Caco-2 (cell line): ENCODE measurements around the gene VPS13D. TPM values are rescaled to one million over a fixed set of nuclear protein-coding genes. Genes with fewer than 3 reads are reported as not detected.

ENCODE experiments used
- BruUV-seq: library from RNA; stranded (reverse); fragments of 400-500 nt; replicated peaks from 2 replicates; lab custom pipeline; 2021; lab: Mats Ljungman, UMichigan
- CTCF ChIA-PET: fragments of 300-600 bp; sonication (Branson Sonifier 250); formaldehyde crosslinking; loops from one replicate; lab custom pipeline; 2022; ENCODE audit warnings: antibody characterized with exemption; lab: Charles Lee
- POLR2A ChIA-PET: fragments of 300-600 bp; sonication (Branson Sonifier 250); formaldehyde crosslinking; loops from one replicate; lab custom pipeline; 2022; ENCODE audit warnings: antibody characterized with exemption; lab: Charles Lee
- DNase-seq, 2 experiments: peaks; one replicate each; pipeline versions ENCODE4 v3.0.0 to v3.0.0-alpha.2; 2020 to 2022
- H3K27me3 ChIP-seq: replicated peaks from 2 replicates; pipeline ENCODE4 v1.6.0; 2011; ENCODE audit warnings: low read length; ENCODE audit not compliant: control insufficient read depth, insufficient read depth
- H3K36me3 ChIP-seq: 2 replicates; pipeline ENCODE4 v1.5.1; 2011; ENCODE audit warnings: low read length; ENCODE audit not compliant: control insufficient read depth, insufficient read depth
- H3K4me1 ChIP-seq: fragments of 250-450 bp; sonication (Bioruptor Pico); 2 replicates; pipeline ENCODE4 v1.5.1; 2020; ENCODE audit warnings: mild to moderate bottlenecking
- H3K4me3 ChIP-seq: 2 replicates; pipeline ENCODE4 v1.5.1; 2011; ENCODE audit warnings: low read depth, mild to moderate bottlenecking, control low read depth, low read length
- H3K9me3 ChIP-seq: fragments of 250-450 bp; sonication (Bioruptor Pico); 2 replicates; pipeline ENCODE4 v1.5.1; 2020; ENCODE audit warnings: mild to moderate bottlenecking, moderate library complexity
- H3K27ac Mint-ChIP-seq: one replicate; pipeline ENCODE4 v1.8.0; 2022; ENCODE audit warnings: mixed read lengths; ENCODE audit not compliant: unreplicated experiment
- H3K27me3 Mint-ChIP-seq: one replicate; pipeline ENCODE4 v1.8.0; 2022; ENCODE audit warnings: mixed read lengths; ENCODE audit not compliant: insufficient read depth, unreplicated experiment
- H3K36me3 Mint-ChIP-seq: one replicate; pipeline ENCODE4 v1.8.0; 2022; ENCODE audit warnings: mild to moderate bottlenecking, mixed read lengths; ENCODE audit not compliant: insufficient read depth, unreplicated experiment
- H3K4me1 Mint-ChIP-seq: one replicate; pipeline ENCODE4 v1.8.0; 2022; ENCODE audit warnings: low read depth, mixed read lengths; ENCODE audit not compliant: unreplicated experiment
- H3K4me3 Mint-ChIP-seq: one replicate; pipeline ENCODE4 v1.8.0; 2022; ENCODE audit warnings: mild to moderate bottlenecking, moderate library complexity, mixed read lengths; ENCODE audit not compliant: unreplicated experiment
- H3K9me3 Mint-ChIP-seq: one replicate; pipeline ENCODE4 v1.8.0; 2022; ENCODE audit warnings: mixed read lengths; ENCODE audit not compliant: unreplicated experiment
- CTCF ChIP-seq, 2 experiments: fragments of 200-600 bp in 1 of 2; IDR thresholded peaks; 1 replicate in 1 of 2; 2 replicates in 1 of 2; pipeline versions ENCODE4 v1.5.1 to v1.8.0; 2011 to 2022; ENCODE audit warnings: antibody characterized with exemption in 1 of 2, control low read depth in 1 of 2, inconsistent platforms in 1 of 2, low read depth in 1 of 2, low read length in 1 of 2, mild to moderate bottlenecking in 1 of 2, moderate library complexity in 1 of 2; ENCODE audit not compliant: insufficient read depth in 1 of 2, severe bottlenecking in 1 of 2, unreplicated experiment in 1 of 2
- intact Hi-C: fragments of 100-400 bp; cut with micrococcal nuclease; formaldehyde crosslinking; loops from one replicate; pipeline ENCODE4 v1.10.0; 2022; ENCODE audit not compliant: unreplicated experiment
- total RNA-seq: library from RNA; stranded (reverse); gene quantifications from 2 replicates; pipeline ENCODE4 v1.2.3, GENCODE V29; 2022

VPS13D gene
- total RNA-seq, 1 experiment from 2014 or later = 25.6 TPM

DNA sequence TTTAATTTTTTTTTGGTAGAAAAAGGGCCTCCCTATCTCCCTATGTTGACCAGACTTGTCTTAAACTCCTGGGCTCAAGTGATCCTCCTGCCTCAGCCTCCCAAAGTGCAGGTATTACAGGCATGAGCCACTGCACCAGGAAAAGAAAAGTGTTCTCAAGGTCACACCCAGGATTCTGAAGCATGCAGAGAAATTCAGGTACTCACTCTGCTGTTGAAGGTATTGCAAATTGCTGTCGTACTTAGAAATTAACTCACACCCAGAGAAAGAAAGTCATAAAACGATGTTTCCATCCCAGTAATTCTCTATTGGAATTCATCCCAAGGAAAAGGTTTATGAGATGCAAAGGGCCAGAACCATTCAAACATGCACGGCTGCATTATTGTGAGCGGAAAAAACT lies 314.5 kb downstream of the VPS13D start:
- H3K27ac Mint-ChIP-seq = no peak overlapping the region
- H3K4me1 Mint-ChIP-seq = peaks cover under 1% of the 10 kb centered on the region
- H3K9me3 Mint-ChIP-seq = no peaks in the 10 kb centered on the region
- DNase-seq = no peak
- H3K36me3 Mint-ChIP-seq = no peaks in the 10 kb centered on the region
- H3K4me3 ChIP-seq = no peak overlapping the region
- no peaks in the 10 kb centered on the region for H3K27me3 ChIP-seq
- POLR2A ChIA-PET = no interaction called here
- intact Hi-C loops = no loop called here
- no peaks in the 10 kb centered on the region for H3K36me3 ChIP-seq
- H3K9me3 ChIP-seq = no peaks in the 10 kb centered on the region
- CTCF ChIA-PET = no interaction called here
- peaks cover 4% of the 10 kb centered on the region for H3K4me1 ChIP-seq
- BruUV-seq = no TSS peak
- no peak overlapping the region for H3K4me3 Mint-ChIP-seq
- no peak for TF ChIP-seq CTCF (IDR thresholded peaks at IDR 0.05; ENCODE audit: insufficient read depth in 1 of 2, low read depth in 1 of 2, low read length in 1 of 2, severe bottlenecking in 1 of 2, unreplicated experiment in 1 of 2)
- no peaks in the 10 kb centered on the region for H3K27me3 Mint-ChIP-seq

GRCh38 chr1:12544992-12545391 lies 315.2 kb downstream of the VPS13D start:
- Histone ChIP-seq H3K27me3 (no peaks in the 10 kb centered on the region), H3K4me3 (no peak overlapping the region), H3K36me3 (no peaks in the 10 kb centered on the region), H3K9me3 (no peaks in the 10 kb centered on the region), H3K4me1 (peaks cover 10% of the 10 kb centered on the region)
- TF ChIP-seq CTCF (IDR thresholded peaks at IDR 0.05; ENCODE audit: insufficient read depth in 1 of 2, low read depth in 1 of 2, low read length in 1 of 2, severe bottlenecking in 1 of 2, unreplicated experiment in 1 of 2) = no peak
- POLR2A ChIA-PET = no interaction called here
- H3K4me3 Mint-ChIP-seq = no peak overlapping the region
- no peaks in the 10 kb centered on the region for H3K36me3 Mint-ChIP-seq
- H3K9me3 Mint-ChIP-seq = no peaks in the 10 kb centered on the region
- CTCF ChIA-PET = no interaction called here
- no TSS peak for BruUV-seq
- intact Hi-C loops = no loop called here
- no peaks in the 10 kb centered on the region for H3K27me3 Mint-ChIP-seq
- H3K4me1 Mint-ChIP-seq = peaks cover 7% of the 10 kb centered on the region
- no peak for DNase-seq
- no peak overlapping the region for H3K27ac Mint-ChIP-seq

- Mint-ChIP-seq H3K4me1 (peaks cover 7% of the 10 kb centered on the region), H3K4me3 (no peak overlapping the region), H3K27ac (no peak overlapping the region), H3K27me3 (no peaks in the 10 kb centered on the region), H3K36me3 (no peaks in the 10 kb centered on the region), H3K9me3 (no peaks in the 10 kb centered on the region)
- no peak for TF ChIP-seq CTCF (IDR thresholded peaks at IDR 0.05; ENCODE audit: insufficient read depth in 1 of 2, low read depth in 1 of 2, low read length in 1 of 2, severe bottlenecking in 1 of 2, unreplicated experiment in 1 of 2)
- Histone ChIP-seq H3K36me3 (no peaks in the 10 kb centered on the region), H3K4me3 (no peak overlapping the region), H3K9me3 (no peaks in the 10 kb centered on the region), H3K4me1 (peaks cover 14% of the 10 kb centered on the region), H3K27me3 (no peaks in the 10 kb centered on the region)
- CTCF ChIA-PET = no interaction called here
- DNase-seq = no peak
- intact Hi-C loops = no loop called here
- BruUV-seq = no TSS peak
- POLR2A ChIA-PET = no interaction called here
Observed at GRCh38 chr1:12546771-12547585, 317.1 kb downstream of the VPS13D start.
